Peyer's patch (tissue), 4 donors: ENCODE results near the gene FAM20B.

Experiments
- CTCF ChIP-seq, 6 experiments: fragments of 450-650 bp in 4 of 6; fragments of 200-600 bp in 2 of 6; sonication (generic) in 1 of 6; IDR thresholded peaks; one replicate each; pipeline ENCODE4 v1.5.1; 2017 to 2019; ENCODE audit warnings: antibody characterized with exemption in 6 of 6, mild to moderate bottlenecking in 3 of 6, moderate library complexity in 1 of 6
- POLR2A ChIP-seq, 2 donors: fragments of 450-650 bp; IDR thresholded peaks; one replicate each; pipeline ENCODE4 v1.5.1; 2017; ENCODE audit warnings: antibody characterized with exemption in 2 of 2, mild to moderate bottlenecking in 2 of 2, moderate library complexity in 2 of 2

- TF ChIP-seq CTCF (IDR thresholded peaks at IDR 0.05) (no peak), POLR2A (IDR thresholded peaks at IDR 0.05) (no peak)
Measured at GRCh38 chr1:179031855-179032513, 6.3 kb downstream of the FAM20B start.
